HEK293T (cell line): ENCODE measurements around the gene MTO1.

Experiments used
- CTCF ChIA-PET: fragments of 350-600 bp; formaldehyde crosslinking; extraction: SDS; loops from one replicate; lab custom pipeline; 2021; ENCODE audit warnings: antibody characterized with exemption, inconsistent platforms; lab: Yijun Ruan, JAX
- POLR2A ChIA-PET: fragments of 350-600 bp; formaldehyde crosslinking; extraction: SDS; loops from one replicate; lab custom pipeline; 2020; ENCODE audit warnings: antibody characterized with exemption, inconsistent platforms; lab: Yijun Ruan, JAX
- DNase-seq: peaks from one replicate; pipeline ENCODE4 v3.0.0; 2012; ENCODE audit warnings: mixed read lengths; ENCODE audit errors: extremely low spot score
- ARNT ChIP-seq: fragments of 450-650 bp; IDR thresholded peaks from 2 replicates; pipeline ENCODE4 v1.6.1; 2017; ENCODE audit warnings: mild to moderate bottlenecking
- BHLHE40 ChIP-seq: fragments of 450-650 bp; IDR thresholded peaks from 2 replicates; pipeline ENCODE4 v1.6.1; 2016; ENCODE audit warnings: mild to moderate bottlenecking, moderate library complexity, borderline replicate concordance
- CTBP1 ChIP-seq: fragments of 450-650 bp; IDR thresholded peaks from 2 replicates; pipeline ENCODE4 v1.6.1; 2016; ENCODE audit warnings: borderline replicate concordance
- ELF4 ChIP-seq: fragments of 450-650 bp; IDR thresholded peaks from 2 replicates; pipeline ENCODE4 v1.6.1; 2017; ENCODE audit warnings: antibody characterized with exemption
- FOXA1 ChIP-seq: fragments of 450-650 bp; IDR thresholded peaks from 2 replicates; pipeline ENCODE4 v1.6.1; 2016; ENCODE audit warnings: mild to moderate bottlenecking
- FOXK2 ChIP-seq: fragments of 450-650 bp; IDR thresholded peaks from 2 replicates; pipeline ENCODE4 v1.6.1; 2016; ENCODE audit warnings: mild to moderate bottlenecking
- FOXM1 ChIP-seq: fragments of 450-650 bp; IDR thresholded peaks from 2 replicates; pipeline ENCODE4 v1.6.1; 2017; ENCODE audit warnings: mild to moderate bottlenecking, borderline replicate concordance
- HDGF ChIP-seq: fragments of 450-650 bp; IDR thresholded peaks from 2 replicates; pipeline ENCODE4 v1.6.1; 2017; ENCODE audit warnings: antibody characterized with exemption, borderline replicate concordance
- L3MBTL2 ChIP-seq: fragments of 450-650 bp; conservative IDR thresholded peaks from 2 replicates; pipeline ENCODE4 v1.6.1; 2016; ENCODE audit warnings: mild to moderate bottlenecking
- LEF1 ChIP-seq: fragments of 450-650 bp; IDR thresholded peaks from 2 replicates; pipeline ENCODE4 v1.6.1; 2017; ENCODE audit warnings: mild to moderate bottlenecking, borderline replicate concordance
- NFRKB ChIP-seq: fragments of 450-650 bp; IDR thresholded peaks from 2 replicates; pipeline ENCODE4 v1.6.1; 2016; ENCODE audit warnings: mild to moderate bottlenecking, moderate library complexity
- SP1 ChIP-seq: fragments of 450-650 bp; IDR thresholded peaks from 2 replicates; pipeline ENCODE4 v1.6.1; 2017
- SUZ12 ChIP-seq: fragments of 450-650 bp; IDR thresholded peaks from 2 replicates; pipeline ENCODE4 v1.6.1; 2016; ENCODE audit warnings: mild to moderate bottlenecking
- TARDBP ChIP-seq: fragments of 450-650 bp; IDR thresholded peaks from 2 replicates; pipeline ENCODE4 v1.6.1; 2016
- ZNF384 ChIP-seq: fragments of 450-650 bp; IDR thresholded peaks from 2 replicates; pipeline ENCODE4 v1.6.1; 2016
- TF ChIP-seq, protein P1 (sequence below): fragments of 450-650 bp; IDR thresholded peaks from 2 replicates; pipeline ENCODE4 v1.6.1; 2016

MTO1 gene, protein sequence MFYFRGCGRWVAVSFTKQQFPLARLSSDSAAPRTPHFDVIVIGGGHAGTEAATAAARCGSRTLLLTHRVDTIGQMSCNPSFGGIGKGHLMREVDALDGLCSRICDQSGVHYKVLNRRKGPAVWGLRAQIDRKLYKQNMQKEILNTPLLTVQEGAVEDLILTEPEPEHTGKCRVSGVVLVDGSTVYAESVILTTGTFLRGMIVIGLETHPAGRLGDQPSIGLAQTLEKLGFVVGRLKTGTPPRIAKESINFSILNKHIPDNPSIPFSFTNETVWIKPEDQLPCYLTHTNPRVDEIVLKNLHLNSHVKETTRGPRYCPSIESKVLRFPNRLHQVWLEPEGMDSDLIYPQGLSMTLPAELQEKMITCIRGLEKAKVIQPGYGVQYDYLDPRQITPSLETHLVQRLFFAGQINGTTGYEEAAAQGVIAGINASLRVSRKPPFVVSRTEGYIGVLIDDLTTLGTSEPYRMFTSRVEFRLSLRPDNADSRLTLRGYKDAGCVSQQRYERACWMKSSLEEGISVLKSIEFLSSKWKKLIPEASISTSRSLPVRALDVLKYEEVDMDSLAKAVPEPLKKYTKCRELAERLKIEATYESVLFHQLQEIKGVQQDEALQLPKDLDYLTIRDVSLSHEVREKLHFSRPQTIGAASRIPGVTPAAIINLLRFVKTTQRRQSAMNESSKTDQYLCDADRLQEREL

DNA sequence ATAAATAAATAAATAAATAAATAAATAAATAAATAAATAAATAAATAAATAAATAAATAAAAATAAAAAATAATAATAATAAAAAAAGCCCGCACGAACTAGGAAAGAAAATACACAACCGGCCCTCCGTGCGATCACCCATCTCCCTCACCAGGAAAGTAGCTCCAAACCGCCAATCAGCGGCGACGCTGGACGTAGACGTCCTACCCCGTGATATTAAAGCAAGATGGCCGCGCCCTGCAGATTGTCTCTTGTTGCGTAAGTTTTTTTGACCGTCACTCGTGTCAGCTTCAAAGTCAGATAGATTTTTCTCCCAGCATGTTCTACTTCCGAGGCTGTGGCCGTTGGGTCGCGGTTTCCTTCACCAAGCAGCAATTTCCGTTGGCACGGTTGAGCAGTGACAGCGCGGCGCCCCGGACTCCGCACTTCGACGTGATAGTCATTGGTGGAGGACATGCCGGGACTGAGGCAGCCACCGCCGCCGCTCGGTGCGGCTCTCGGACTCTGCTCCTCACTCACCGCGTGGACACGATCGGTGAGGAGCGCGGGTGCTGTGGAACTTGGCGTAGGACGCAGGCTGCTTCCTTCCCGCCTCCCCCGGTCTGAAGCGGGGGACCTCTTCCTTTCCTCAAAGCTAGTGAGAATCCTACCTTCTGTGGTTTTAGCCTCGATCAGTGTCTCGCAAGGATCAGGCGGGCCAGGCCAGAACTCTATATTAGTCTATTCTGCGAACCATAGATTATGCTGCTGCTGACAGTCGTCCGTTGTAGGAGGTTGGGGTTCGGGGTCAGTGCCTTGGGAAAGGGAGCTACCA, at the start of gene MTO1:
MTO1 (plus strand) TSS at position 201 of the 814 bp plus-strand sequence; CDS start at position 319, 118 bp downstream.
- no peak for TF ChIP-seq FOXK2
- TF ChIP-seq, protein P1, sequence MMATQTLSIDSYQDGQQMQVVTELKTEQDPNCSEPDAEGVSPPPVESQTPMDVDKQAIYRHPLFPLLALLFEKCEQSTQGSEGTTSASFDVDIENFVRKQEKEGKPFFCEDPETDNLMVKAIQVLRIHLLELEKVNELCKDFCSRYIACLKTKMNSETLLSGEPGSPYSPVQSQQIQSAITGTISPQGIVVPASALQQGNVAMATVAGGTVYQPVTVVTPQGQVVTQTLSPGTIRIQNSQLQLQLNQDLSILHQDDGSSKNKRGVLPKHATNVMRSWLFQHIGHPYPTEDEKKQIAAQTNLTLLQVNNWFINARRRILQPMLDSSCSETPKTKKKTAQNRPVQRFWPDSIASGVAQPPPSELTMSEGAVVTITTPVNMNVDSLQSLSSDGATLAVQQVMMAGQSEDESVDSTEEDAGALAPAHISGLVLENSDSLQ: peak; percentile 67
- 0 out of 2 replicates have a peak, but pooled peaks have one; percentile 21 for TF ChIP-seq L3MBTL2
- ChIA-PET CTCF (interaction anchor here (1.6 kb wide), 1 partner anchor 191 kb away, joined by 3 read pairs; no protein-coding TSS in a partner anchor), POLR2A (interaction anchor here (0.6 to 2.1 kb wide), 43 partner anchors 9 to 230 kb away, joined by 3 to 15 read pairs (median 4); partner anchors contain the start of genes CGAS, EEF1A1 and SLC17A5)
- DNase-seq: peak; percentile 86

DNA sequence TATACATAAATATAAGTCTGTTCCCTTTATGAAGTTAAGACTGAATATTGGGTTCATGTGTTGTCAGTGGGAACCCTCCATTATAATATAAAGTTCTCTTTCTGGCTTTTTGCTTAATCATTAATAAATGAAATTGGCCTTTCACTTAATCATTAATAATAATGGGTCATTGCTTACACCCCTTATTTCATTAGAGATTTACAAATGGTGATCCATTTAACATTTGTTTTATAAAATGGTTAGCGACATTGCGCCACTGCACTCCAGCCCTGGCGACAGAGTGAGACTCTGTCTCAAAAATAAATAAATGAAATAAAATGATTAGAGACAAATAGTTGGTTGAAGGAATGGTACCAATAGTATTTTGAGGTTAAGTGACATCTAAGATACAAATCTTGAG, 48.4 kb upstream of the MTO1 start:
- no peak for DNase-seq
- TF ChIP-seq CTBP1 (no peak), SUZ12 (no peak), SP1 (no peak), ELF4 (no peak), FOXK2 (no peak), TARDBP (no peak)
- CTCF ChIA-PET: no interaction called here
- POLR2A ChIA-PET: no interaction called here

DNA sequence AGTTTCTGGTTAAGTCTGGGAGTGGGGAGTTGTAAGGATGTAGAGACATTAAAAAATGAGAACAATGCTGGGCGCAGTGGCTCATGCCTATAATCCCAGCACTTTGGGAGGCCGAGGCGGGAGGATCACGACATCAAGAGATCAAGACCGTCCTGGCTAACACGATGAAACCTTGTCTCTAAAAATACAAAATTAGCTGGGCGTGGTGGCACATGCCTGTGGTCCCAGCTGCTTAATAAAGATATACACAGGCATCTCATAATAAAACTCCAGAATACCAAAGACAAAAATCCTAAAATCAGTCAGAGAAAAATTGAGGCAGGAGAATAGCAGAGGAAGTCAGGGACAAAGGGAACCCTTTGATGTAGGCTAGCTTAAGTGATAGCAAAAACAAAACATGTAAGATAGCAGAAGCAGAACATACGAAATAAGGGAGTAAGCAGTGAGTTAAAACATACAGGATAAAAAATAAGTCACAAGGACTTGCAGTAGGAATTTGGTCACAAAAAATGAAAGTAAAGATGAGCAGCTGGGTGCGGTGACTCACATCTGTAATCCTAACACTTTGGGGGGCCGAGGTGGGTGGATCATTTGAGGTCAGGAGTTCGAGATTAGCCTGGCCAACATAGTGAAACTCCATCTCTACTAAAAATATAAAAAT, 43.3 kb upstream of the MTO1 start:
- CTCF ChIA-PET: no interaction called here
- DNase-seq: no peak
- POLR2A ChIA-PET: interaction anchor here (1.1 kb wide), 1 partner anchor 96 kb away, joined by 3 read pairs; no protein-coding TSS in a partner anchor
- TF ChIP-seq TARDBP (no peak), ZNF384 (no peak), FOXA1 (no peak), SP1 (no peak), SUZ12 (no peak), LEF1 (no peak), HDGF (no peak), FOXK2 (no peak), NFRKB (no peak), FOXM1 (no peak), ARNT (no peak), L3MBTL2 (no peak), BHLHE40 (no peak), ELF4 (no peak)
- TF ChIP-seq, protein P1: no peak

DNA sequence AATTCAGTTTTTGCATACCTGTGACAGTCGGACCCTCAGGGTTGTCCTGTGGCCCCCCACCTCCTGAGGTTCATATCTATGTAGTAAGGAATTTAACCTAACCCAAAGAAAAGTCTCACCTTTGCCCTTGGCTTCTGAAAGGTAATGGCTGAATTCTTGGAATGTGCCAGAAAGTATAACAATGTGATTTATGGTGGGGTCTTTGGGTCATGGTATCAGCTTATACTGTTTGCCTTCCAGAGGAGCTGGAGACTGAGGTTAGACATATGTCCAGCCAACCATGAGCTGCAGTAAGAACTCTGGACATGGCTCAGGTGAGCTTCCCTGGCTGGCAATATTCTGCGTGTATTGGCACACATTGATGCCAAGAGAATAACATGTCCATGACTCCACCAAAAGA, 40.0 kb upstream of the MTO1 start:
- no peak for DNase-seq
- no peak for TF ChIP-seq L3MBTL2
- TF ChIP-seq ZNF384: no peak
- TF ChIP-seq NFRKB: no peak
- no peak for TF ChIP-seq HDGF
- POLR2A ChIA-PET: no interaction called here
- CTCF ChIA-PET: no interaction called here

DNA sequence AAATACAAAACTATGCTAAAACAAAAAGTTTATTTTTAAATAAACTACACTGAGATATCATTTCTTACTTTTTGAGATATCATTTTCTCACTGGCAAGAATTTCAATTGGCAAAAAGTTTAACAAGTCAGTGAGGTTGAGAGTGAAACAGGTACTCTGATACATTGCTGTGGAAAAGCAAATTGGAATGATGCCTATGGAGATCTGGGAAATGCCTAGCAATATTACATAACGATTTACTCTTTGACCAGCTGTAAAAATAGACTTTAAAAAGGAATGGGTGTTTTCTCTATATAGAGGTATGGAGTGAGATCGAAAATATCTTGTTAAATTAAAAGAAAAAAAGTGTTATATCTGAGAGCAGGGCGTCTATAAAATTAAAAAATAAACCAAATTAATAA, 26.3 kb upstream of the MTO1 start:
- ChIA-PET CTCF (no interaction called here), POLR2A (no interaction called here)
- no peak for DNase-seq
- TF ChIP-seq HDGF (no peak), FOXK2 (no peak), BHLHE40 (no peak), SP1 (no peak), NFRKB (no peak), CTBP1 (no peak), ZNF384 (no peak), FOXA1 (no peak), ELF4 (no peak)
- TF ChIP-seq, protein P1: no peak

DNA sequence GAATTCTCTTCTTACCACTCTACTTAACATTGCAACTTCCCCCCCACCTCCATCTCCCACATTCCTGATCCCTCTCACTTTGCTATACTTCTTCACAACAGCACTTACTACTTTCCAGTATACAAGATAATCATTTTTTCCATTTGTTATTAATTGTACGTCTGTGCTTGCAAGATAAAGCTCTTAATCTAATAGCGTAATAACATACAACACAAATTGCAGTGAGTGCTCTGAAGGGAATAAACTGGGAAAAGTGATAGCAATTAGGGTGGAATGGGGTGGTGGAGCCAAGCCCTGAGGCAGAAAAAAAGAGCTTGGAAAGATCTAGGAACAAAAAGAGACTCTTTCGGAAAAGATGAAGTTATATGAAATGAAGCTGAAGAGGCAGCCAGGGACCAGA, 18.0 kb upstream of the MTO1 start:
- TF ChIP-seq, protein P1: no peak
- no peak for TF ChIP-seq FOXK2
- no peak for TF ChIP-seq L3MBTL2
- no peak for TF ChIP-seq ELF4
- TF ChIP-seq NFRKB: no peak
- no peak for TF ChIP-seq ARNT
- no peak for TF ChIP-seq HDGF
- no peak for TF ChIP-seq ZNF384
- no peak for TF ChIP-seq SUZ12
- no peak for TF ChIP-seq SP1
- TF ChIP-seq BHLHE40: no peak
- no peak for TF ChIP-seq LEF1
- TF ChIP-seq TARDBP: no peak
- TF ChIP-seq FOXA1: no peak
- no peak for TF ChIP-seq CTBP1
- TF ChIP-seq FOXM1: no peak
- ChIA-PET POLR2A (no interaction called here), CTCF (no interaction called here)
- no peak for DNase-seq
